ENCODE results near the gene BCL2L1. TPM values are rescaled to one million over a fixed set of nuclear protein-coding genes. Genes with fewer than 3 reads are reported as not detected.

The BCL2L1 gene
- total and polyA plus RNA-seq, 10 of the 15 experiments (the other 5 are each of a cell fraction or from before 2014, with no cell fraction given): 0.63 to 67.7 (median 43.6) TPM

DNA sequence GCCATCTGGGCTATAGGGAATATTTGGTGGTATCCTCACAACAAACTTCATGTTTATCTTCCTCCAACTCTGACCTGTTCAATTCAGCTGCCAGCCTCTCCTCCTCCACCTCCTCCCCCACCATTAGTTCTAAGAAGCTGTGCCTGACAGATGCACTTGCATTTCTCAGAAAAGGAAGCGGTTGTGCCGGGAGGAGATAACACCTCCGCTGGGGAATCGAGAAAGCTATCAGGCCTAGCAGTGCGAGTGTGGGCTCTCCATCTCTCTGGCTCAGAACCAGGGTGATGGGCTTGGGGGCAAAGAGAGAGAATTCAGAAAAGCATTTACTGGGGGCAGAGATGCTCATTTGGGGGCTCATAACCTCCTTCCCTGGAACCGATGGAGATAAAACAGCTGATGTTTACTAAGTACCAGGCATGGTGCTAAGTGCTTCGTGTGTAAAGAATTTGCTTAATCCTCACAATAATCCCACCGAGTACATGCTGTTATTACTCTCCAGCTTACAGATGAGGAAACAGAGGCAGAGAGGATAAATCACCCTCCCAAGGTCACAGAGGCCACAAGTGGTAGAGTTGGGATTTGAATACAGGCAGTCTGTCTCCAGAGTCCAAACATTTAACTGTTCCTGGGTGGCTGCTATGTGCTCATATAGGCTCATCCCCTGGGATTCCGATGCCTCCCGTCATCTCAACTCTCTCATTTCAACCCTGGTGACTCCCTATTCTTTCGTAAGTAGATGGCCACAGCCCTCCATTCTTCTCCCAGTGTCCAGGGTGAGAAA is 46.6 kb downstream of the BCL2L1 start (continued):
- TF ChIP-seq, protein P1, sequence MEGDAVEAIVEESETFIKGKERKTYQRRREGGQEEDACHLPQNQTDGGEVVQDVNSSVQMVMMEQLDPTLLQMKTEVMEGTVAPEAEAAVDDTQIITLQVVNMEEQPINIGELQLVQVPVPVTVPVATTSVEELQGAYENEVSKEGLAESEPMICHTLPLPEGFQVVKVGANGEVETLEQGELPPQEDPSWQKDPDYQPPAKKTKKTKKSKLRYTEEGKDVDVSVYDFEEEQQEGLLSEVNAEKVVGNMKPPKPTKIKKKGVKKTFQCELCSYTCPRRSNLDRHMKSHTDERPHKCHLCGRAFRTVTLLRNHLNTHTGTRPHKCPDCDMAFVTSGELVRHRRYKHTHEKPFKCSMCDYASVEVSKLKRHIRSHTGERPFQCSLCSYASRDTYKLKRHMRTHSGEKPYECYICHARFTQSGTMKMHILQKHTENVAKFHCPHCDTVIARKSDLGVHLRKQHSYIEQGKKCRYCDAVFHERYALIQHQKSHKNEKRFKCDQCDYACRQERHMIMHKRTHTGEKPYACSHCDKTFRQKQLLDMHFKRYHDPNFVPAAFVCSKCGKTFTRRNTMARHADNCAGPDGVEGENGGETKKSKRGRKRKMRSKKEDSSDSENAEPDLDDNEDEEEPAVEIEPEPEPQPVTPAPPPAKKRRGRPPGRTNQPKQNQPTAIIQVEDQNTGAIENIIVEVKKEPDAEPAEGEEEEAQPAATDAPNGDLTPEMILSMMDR (IDR thresholded peaks at IDR 0.05 in 2 of 3, conservative IDR thresholded peaks at IDR 0.05 in 1 of 3; ENCODE audit: control insufficient read depth in 2 of 3, extremely low read depth in 1 of 3, insufficient read depth in 1 of 3, low read depth in 3 of 3, low read length in 3 of 3): no peak
- TF ChIP-seq RCOR1 (conservative IDR thresholded peaks at IDR 0.05; ENCODE audit: low read depth, low read length) (no peak), IKZF1 (conservative IDR thresholded peaks at IDR 0.05) (no peak), SRF (IDR thresholded peaks at IDR 0.05; ENCODE audit: low read depth in 2 of 2, low read length in 2 of 2) (no peak), SP1 (IDR thresholded peaks at IDR 0.05; ENCODE audit: low read depth, low read length) (peak; percentile 8), SMC3 (IDR thresholded peaks at IDR 0.05; ENCODE audit: borderline replicate concordance, low read length) (no peak), BCL11A (IDR thresholded peaks at IDR 0.05; ENCODE audit: low read depth, low read length) (no peak), HDAC2 (IDR thresholded peaks at IDR 0.05) (no peak), CEBPZ (IDR thresholded peaks at IDR 0.05; ENCODE audit: low read depth, low read length) (no peak), SPI1 (IDR thresholded peaks at IDR 0.05; ENCODE audit: borderline replicate concordance, insufficient read depth, low read depth, low read length) (peak; percentile 30; the same call in 1 of the 2 replicates), NFIC (IDR thresholded peaks at IDR 0.05; ENCODE audit: low read depth, low read length) (0 out of 2 replicates have a peak, but pooled peaks have one; percentile 6)
- TF ChIP-seq, protein P2, sequence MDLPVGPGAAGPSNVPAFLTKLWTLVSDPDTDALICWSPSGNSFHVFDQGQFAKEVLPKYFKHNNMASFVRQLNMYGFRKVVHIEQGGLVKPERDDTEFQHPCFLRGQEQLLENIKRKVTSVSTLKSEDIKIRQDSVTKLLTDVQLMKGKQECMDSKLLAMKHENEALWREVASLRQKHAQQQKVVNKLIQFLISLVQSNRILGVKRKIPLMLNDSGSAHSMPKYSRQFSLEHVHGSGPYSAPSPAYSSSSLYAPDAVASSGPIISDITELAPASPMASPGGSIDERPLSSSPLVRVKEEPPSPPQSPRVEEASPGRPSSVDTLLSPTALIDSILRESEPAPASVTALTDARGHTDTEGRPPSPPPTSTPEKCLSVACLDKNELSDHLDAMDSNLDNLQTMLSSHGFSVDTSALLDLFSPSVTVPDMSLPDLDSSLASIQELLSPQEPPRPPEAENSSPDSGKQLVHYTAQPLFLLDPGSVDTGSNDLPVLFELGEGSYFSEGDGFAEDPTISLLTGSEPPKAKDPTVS (IDR thresholded peaks at IDR 0.05; ENCODE audit: low read depth, low read length): no peak
